ENCODE data around the gene GFER.

The GFER gene

DNA sequence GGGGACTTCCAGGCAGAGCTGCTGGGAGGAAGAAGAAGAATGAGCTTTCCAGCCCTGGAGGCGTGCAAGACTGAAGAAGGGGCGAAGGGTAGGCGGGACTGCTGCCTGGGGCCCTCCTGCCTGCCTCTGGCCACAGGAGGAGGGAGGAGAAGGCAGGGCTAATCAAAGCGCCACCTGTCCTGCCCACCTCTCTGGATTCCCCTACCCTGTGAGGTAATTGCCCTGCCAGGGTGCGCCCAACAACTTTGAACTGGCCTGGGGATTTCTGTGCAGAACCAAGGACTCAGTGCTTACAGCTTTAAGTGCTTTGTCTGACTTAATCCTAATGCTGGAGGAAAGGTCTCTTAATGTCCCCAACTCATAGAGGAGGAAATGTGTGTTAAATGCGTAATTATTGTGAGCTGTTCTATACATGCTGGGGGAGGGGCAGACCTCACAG, 2.6 kb upstream of the GFER start, which contains the start of gene NOXO1 (continued):
- TF ChIP-seq, protein P1, sequence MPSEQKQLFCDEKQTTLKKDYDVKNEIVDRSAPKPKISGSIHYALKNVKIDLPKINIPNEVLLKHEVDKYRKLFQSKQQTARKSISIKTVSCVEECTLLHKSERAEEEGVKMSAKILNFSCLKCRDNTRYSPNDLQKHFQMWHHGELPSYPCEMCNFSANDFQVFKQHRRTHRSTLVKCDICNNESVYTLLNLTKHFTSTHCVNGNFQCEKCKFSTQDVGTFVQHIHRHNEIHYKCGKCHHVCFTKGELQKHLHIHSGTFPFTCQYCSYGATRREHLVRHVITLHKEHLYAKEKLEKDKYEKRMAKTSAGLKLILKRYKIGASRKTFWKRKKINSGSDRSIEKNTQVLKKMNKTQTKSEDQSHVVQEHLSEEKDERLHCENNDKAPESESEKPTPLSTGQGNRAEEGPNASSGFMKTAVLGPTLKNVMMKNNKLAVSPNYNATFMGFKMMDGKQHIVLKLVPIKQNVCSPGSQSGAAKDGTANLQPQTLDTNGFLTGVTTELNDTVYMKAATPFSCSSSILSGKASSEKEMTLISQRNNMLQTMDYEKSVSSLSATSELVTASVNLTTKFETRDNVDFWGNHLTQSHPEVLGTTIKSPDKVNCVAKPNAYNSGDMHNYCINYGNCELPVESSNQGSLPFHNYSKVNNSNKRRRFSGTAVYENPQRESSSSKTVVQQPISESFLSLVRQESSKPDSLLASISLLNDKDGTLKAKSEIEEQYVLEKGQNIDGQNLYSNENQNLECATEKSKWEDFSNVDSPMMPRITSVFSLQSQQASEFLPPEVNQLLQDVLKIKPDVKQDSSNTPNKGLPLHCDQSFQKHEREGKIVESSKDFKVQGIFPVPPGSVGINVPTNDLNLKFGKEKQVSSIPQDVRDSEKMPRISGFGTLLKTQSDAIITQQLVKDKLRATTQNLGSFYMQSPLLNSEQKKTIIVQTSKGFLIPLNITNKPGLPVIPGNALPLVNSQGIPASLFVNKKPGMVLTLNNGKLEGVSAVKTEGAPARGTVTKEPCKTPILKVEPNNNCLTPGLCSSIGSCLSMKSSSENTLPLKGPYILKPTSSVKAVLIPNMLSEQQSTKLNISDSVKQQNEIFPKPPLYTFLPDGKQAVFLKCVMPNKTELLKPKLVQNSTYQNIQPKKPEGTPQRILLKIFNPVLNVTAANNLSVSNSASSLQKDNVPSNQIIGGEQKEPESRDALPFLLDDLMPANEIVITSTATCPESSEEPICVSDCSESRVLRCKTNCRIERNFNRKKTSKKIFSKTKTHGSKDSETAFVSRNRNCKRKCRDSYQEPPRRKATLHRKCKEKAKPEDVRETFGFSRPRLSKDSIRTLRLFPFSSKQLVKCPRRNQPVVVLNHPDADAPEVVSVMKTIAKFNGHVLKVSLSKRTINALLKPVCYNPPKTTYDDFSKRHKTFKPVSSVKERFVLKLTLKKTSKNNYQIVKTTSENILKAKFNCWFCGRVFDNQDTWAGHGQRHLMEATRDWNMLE (tag by site-specific recombination; conservative IDR thresholded peaks at IDR 0.05; ENCODE audit: low read depth) = no peak

DNA sequence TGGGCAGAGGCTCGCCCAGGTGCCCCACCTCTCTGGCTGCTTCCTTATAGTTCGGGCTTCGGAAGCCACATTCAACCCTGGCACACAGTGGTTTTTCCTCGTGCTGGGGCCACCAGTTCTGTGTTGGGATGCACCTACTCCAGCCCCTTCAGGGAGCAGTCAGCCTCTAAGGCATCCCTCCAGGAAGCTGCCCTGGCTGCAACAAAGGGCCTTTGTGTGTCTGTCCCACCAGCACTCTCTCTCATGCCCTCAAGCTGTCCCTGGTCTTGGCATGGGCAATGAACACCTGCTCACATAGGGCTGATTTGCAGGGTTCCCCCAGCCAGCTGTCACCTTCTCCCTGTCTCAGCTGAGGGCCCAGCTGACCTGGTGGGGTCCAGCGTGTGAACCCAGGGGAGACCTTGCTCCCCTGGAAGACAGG, 2.0 kb upstream of the GFER start:
- no peak for TF ChIP-seq ZNF341 (tag by site-specific recombination; IDR thresholded peaks at IDR 0.05; ENCODE audit: low read depth)
- TF ChIP-seq, protein P2, sequence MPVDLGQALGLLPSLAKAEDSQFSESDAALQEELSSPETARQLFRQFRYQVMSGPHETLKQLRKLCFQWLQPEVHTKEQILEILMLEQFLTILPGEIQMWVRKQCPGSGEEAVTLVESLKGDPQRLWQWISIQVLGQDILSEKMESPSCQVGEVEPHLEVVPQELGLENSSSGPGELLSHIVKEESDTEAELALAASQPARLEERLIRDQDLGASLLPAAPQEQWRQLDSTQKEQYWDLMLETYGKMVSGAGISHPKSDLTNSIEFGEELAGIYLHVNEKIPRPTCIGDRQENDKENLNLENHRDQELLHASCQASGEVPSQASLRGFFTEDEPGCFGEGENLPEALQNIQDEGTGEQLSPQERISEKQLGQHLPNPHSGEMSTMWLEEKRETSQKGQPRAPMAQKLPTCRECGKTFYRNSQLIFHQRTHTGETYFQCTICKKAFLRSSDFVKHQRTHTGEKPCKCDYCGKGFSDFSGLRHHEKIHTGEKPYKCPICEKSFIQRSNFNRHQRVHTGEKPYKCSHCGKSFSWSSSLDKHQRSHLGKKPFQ (tag by site-specific recombination; IDR thresholded peaks at IDR 0.05) = no peak
- no peak for TF ChIP-seq ZFP41 (tag by site-specific recombination; IDR thresholded peaks at IDR 0.05; ENCODE audit: borderline replicate concordance)
- TF ChIP-seq, protein P3, sequence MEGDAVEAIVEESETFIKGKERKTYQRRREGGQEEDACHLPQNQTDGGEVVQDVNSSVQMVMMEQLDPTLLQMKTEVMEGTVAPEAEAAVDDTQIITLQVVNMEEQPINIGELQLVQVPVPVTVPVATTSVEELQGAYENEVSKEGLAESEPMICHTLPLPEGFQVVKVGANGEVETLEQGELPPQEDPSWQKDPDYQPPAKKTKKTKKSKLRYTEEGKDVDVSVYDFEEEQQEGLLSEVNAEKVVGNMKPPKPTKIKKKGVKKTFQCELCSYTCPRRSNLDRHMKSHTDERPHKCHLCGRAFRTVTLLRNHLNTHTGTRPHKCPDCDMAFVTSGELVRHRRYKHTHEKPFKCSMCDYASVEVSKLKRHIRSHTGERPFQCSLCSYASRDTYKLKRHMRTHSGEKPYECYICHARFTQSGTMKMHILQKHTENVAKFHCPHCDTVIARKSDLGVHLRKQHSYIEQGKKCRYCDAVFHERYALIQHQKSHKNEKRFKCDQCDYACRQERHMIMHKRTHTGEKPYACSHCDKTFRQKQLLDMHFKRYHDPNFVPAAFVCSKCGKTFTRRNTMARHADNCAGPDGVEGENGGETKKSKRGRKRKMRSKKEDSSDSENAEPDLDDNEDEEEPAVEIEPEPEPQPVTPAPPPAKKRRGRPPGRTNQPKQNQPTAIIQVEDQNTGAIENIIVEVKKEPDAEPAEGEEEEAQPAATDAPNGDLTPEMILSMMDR (tag by site-specific recombination; IDR thresholded peaks at IDR 0.05) = no peak
- no peak for TF ChIP-seq ZNF433 (tag by site-specific recombination; IDR thresholded peaks at IDR 0.05; ENCODE audit: low read depth)
- TF ChIP-seq ZNF664 (tag by site-specific recombination; IDR thresholded peaks at IDR 0.05) = no peak
- TF ChIP-seq MZF1 (tag by site-specific recombination; IDR thresholded peaks at IDR 0.05; ENCODE audit: borderline replicate concordance) = no peak
- TF ChIP-seq GLIS1 (tag by site-specific recombination; IDR thresholded peaks at IDR 0.05) = no peak
- TF ChIP-seq, protein P4, sequence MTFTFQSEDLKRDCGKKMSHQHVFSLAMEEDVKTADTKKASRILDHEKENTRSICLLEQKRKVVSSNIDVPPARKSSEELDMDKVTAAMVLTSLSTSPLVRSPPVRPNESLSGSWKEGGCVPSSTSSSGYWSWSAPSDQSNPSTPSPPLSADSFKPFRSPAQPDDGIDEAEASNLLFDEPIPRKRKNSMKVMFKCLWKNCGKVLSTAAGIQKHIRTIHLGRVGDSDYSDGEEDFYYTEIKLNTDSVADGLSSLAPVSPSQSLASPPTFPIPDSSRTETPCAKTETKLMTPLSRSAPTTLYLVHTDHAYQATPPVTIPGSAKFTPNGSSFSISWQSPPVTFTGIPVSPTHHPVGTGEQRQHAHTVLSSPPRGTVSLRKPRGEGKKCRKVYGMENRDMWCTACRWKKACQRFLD (tag by site-specific recombination; IDR thresholded peaks at IDR 0.05) = no peak
- no peak for TF ChIP-seq ZNF366 (tag by site-specific recombination; conservative IDR thresholded peaks at IDR 0.05)
- TF ChIP-seq ZNF274 (IDR thresholded peaks at IDR 0.05; ENCODE audit: low read length) = no peak
- TF ChIP-seq ZNF274 (tag by site-specific recombination; IDR thresholded peaks at IDR 0.05; ENCODE audit: borderline replicate concordance) = no peak
- TF ChIP-seq, protein P5, sequence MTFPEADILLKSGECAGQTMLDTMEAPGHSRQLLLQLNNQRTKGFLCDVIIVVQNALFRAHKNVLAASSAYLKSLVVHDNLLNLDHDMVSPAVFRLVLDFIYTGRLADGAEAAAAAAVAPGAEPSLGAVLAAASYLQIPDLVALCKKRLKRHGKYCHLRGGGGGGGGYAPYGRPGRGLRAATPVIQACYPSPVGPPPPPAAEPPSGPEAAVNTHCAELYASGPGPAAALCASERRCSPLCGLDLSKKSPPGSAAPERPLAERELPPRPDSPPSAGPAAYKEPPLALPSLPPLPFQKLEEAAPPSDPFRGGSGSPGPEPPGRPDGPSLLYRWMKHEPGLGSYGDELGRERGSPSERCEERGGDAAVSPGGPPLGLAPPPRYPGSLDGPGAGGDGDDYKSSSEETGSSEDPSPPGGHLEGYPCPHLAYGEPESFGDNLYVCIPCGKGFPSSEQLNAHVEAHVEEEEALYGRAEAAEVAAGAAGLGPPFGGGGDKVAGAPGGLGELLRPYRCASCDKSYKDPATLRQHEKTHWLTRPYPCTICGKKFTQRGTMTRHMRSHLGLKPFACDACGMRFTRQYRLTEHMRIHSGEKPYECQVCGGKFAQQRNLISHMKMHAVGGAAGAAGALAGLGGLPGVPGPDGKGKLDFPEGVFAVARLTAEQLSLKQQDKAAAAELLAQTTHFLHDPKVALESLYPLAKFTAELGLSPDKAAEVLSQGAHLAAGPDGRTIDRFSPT (tag by site-specific recombination; IDR thresholded peaks at IDR 0.05) = no peak
- TF ChIP-seq, protein P6, sequence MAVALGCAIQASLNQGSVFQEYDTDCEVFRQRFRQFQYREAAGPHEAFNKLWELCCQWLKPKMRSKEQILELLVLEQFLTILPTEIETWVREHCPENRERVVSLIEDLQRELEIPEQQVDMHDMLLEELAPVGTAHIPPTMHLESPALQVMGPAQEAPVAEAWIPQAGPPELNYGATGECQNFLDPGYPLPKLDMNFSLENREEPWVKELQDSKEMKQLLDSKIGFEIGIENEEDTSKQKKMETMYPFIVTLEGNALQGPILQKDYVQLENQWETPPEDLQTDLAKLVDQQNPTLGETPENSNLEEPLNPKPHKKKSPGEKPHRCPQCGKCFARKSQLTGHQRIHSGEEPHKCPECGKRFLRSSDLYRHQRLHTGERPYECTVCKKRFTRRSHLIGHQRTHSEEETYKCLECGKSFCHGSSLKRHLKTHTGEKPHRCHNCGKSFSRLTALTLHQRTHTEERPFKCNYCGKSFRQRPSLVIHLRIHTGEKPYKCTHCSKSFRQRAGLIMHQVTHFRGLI (tag by site-specific recombination; IDR thresholded peaks at IDR 0.05) = no peak
- no peak for TF ChIP-seq ZNF350 (tag by site-specific recombination; IDR thresholded peaks at IDR 0.05)
- no peak for TF ChIP-seq ZNF747 (tag by site-specific recombination; IDR thresholded peaks at IDR 0.05)
- ChIA-PET POLR2A (interaction anchor here (1.0 to 10.1 kb wide), 4 partner anchors 10 to 173 kb away, joined by 3 to 76 read pairs (median 11); partner anchors contain the start of genes RPS2, TBL3 and TRAF7), CTCF (interaction anchor here (0.6 to 1.4 kb wide), 2 partner anchors 22 to 980 kb away, joined by 3 read pairs; no protein-coding TSS in a partner anchor)
- peaks cover 7% of the 10 kb centered on the region; the same call in 1 of the 2 replicates for H3K4me1 ChIP-seq (ENCODE audit: control insufficient read depth, insufficient read depth, low read length)
- no peak overlapping the region for H3K4me3 ChIP-seq (ENCODE audit: low read depth, low read length)
- H3K27ac ChIP-seq (ENCODE audit: extremely low read depth, low read depth, low read length) = no peak overlapping the region
- H3K36me3 ChIP-seq (ENCODE audit: control insufficient read depth in 2 of 2, insufficient read depth in 1 of 2, low read length in 2 of 2) = peaks cover 0 to 47% of the 10 kb centered on the region in 2 experiments; a peak in 1 of 3 replicates
- H3K9me3 ChIP-seq (ENCODE audit: control insufficient read depth, insufficient read depth, low read depth, low read length) = no peaks in the 10 kb centered on the region
